HepG2 (cell line): ENCODE data around the gene PRSS22.

Experiments used
- EP300 ChIP-seq, 3 experiments: sonication (generic) in 1 of 3; formaldehyde crosslinking in 1 of 3; IDR thresholded peaks; 2 replicates each; pipeline versions ENCODE4 v1.5.1 to v1.6.1; 2011 to 2020; ENCODE audit warnings: low read depth in 2 of 3, low read length in 2 of 3, borderline replicate concordance in 1 of 3, improper control_type of control experiment in 1 of 3, mild to moderate bottlenecking in 1 of 3, missing genetic modification reagents in 1 of 3, moderate library complexity in 1 of 3
- IKZF1 ChIP-seq: fragments of 450-650 bp; IDR thresholded peaks from 2 replicates; pipeline ENCODE4 v1.7.1; 2016
- POLR2A ChIP-seq, 2 experiments: IDR thresholded peaks; 2 replicates each; pipeline ENCODE4 v1.6.1; 2011; ENCODE audit warnings: low read depth in 2 of 2, low read length in 2 of 2, mild to moderate bottlenecking in 1 of 2, moderate library complexity in 1 of 2; ENCODE audit not compliant: insufficient read depth in 1 of 2
- USF2 ChIP-seq, 2 experiments: sonication (generic) in 1 of 2; formaldehyde crosslinking in 1 of 2; IDR thresholded peaks; 2 replicates each; pipeline versions ENCODE4 v1.5.1 to v1.6.1; 2011 to 2020; ENCODE audit warnings: borderline replicate concordance in 1 of 2, low read depth in 1 of 2, low read length in 1 of 2, mild to moderate bottlenecking in 1 of 2, missing genetic modification reagents in 1 of 2, moderate library complexity in 1 of 2
- ZNF792 ChIP-seq: IDR thresholded peaks from 2 replicates; pipeline ENCODE4 v1.6.1; 2016
- TF ChIP-seq, protein P1 (sequence below): sonication (generic); formaldehyde crosslinking; IDR thresholded peaks from 2 replicates; pipeline ENCODE4 v1.5.0; 2020; ENCODE audit warnings: mild to moderate bottlenecking, missing genetic modification reagents, moderate library complexity

- TF ChIP-seq USF2 (IDR thresholded peaks at IDR 0.05; ENCODE audit: low read depth, low read length): no peak
- no peak for TF ChIP-seq USF2 (CRISPR knock-in tag; IDR thresholded peaks at IDR 0.05; ENCODE audit: borderline replicate concordance)
- no peak for TF ChIP-seq EP300 (IDR thresholded peaks at IDR 0.05; ENCODE audit: low read depth in 2 of 2, low read length in 2 of 2)
- TF ChIP-seq EP300 (CRISPR knock-in tag; IDR thresholded peaks at IDR 0.05; ENCODE audit: borderline replicate concordance): no peak
- TF ChIP-seq POLR2A (IDR thresholded peaks at IDR 0.05; ENCODE audit: insufficient read depth in 1 of 2, low read depth in 2 of 2, low read length in 2 of 2): no peak
- TF ChIP-seq, protein P1, sequence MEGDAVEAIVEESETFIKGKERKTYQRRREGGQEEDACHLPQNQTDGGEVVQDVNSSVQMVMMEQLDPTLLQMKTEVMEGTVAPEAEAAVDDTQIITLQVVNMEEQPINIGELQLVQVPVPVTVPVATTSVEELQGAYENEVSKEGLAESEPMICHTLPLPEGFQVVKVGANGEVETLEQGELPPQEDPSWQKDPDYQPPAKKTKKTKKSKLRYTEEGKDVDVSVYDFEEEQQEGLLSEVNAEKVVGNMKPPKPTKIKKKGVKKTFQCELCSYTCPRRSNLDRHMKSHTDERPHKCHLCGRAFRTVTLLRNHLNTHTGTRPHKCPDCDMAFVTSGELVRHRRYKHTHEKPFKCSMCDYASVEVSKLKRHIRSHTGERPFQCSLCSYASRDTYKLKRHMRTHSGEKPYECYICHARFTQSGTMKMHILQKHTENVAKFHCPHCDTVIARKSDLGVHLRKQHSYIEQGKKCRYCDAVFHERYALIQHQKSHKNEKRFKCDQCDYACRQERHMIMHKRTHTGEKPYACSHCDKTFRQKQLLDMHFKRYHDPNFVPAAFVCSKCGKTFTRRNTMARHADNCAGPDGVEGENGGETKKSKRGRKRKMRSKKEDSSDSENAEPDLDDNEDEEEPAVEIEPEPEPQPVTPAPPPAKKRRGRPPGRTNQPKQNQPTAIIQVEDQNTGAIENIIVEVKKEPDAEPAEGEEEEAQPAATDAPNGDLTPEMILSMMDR (CRISPR knock-in tag): no peak
- TF ChIP-seq IKZF1: no peak
- TF ChIP-seq ZNF792 (CRISPR knock-in tag): no peak
These were observed 31.2 kb downstream of the PRSS22 start for GRCh38 chr16:2826591-2827373.
